Muscle of back (tissue), 13 donors: ENCODE data around the gene MAP6. TPM values are rescaled to one million over a fixed set of nuclear protein-coding genes. Genes with fewer than 3 reads are reported as not detected.
"Not testable (repeated sequence)": the region's sequence is repeated elsewhere in the genome, so short reads cannot be mapped to it uniquely, and the experiment has no call there.

ENCODE experiments used
- DNase-seq, 3 donors: peaks; one replicate each; pipeline versions ENCODE4 v3.0.0 to v3.0.0-alpha.2; 2013
- long read RNA-seq, 9 donors: transcript quantifications; one replicate each; lab custom pipeline, GENCODE V29; 2026
- polyA plus RNA-seq, 10 donors: library from polyadenylated mRNA; unstranded; fragments of 120-200 nt; gene quantifications; one replicate each; pipeline ENCODE4 v1.2.1, GENCODE V29; 2013; ENCODE audit not compliant: insufficient read length in 10 of 10

The MAP6 gene
- polyA plus RNA-seq: 10 to 100 TPM in 7 of 10 donors, 1 to 10 TPM in 3; 6.9 to 16.2 (median 11.5) TPM
- long read RNA-seq, donor 1, full-length matches to known transcripts: 3 of 9 reads
- long read RNA-seq, donor 1, partial matches to known transcripts: 6 of 9 reads
- long read RNA-seq, donor 1, other reads (novel, unspliced or antisense): 0 of 9 reads
- long read RNA-seq, donor 2, full-length matches to known transcripts: 3 of 3 reads
- long read RNA-seq, donor 2, partial matches to known transcripts: 0 of 3 reads
- long read RNA-seq, donor 2, other reads (novel, unspliced or antisense): 0 of 3 reads
- long read RNA-seq, donor 3: 0 reads
- long read RNA-seq, donor 4: 0 reads
- long read RNA-seq, donor 5: 0 reads
- long read RNA-seq, donor 6, partial matches to known transcripts: 0 of 2 reads
- long read RNA-seq, donor 6, other reads (novel, unspliced or antisense): 0 of 2 reads
- long read RNA-seq, donor 7, full-length matches to known transcripts: 2 of 2 reads
- long read RNA-seq, donor 7, partial matches to known transcripts: 0 of 2 reads
- long read RNA-seq, donor 7, other reads (novel, unspliced or antisense): 0 of 2 reads
- long read RNA-seq, donor 8: 0 reads
- long read RNA-seq, donor 9, partial matches to known transcripts: 0 of 1 reads
- long read RNA-seq, donor 9, other reads (novel, unspliced or antisense): 0 of 1 reads

DNA sequence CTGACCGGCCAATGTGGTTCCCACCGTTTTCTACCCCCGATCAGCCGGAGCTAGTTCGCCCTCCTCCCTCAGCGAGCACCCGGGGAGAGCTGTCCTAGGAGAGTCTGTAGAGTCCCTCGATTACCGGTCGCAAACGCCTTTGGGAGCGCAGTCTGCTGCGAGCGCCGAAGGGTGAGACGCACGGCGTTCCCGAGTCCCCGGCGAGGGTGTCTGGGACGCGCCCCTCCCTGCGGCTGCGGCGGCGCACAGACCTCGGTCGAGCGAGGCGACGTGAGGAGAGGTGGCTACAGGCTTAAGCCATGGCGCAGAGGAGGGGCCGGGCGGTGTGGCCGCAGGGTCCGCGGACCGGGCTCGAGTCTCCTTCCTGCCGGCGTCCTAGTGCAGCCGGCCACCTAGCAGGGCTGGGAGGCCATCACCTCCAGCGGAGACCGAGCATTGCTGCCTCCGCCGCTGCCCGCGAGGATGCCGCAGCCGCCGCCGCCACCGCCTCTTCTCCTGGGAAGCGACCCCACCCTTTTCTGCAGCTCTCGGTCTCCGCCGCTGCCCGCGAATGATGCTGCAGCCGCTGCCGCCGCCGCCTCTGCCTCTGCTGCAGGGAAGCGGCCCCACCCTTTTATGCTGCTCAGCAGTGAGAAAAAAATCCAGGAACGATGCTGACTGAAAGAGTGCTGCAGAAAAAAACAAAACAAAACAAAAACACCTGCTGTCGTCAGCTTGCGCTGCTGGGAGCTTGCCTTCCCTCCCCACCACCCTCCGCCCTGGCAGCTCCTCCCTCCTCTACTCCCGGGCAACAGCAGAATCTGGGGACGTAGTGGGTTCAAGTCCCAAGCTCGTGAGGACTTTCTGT is at the start of gene MAP6:
MAP6 (minus strand) TSS at position 588 of the 847 bp plus-strand sequence. CDS start 669 bp downstream, outside the sequence.
- DNase-seq: peak in 2 of 3 donors; percentile 12 to 71

DNA sequence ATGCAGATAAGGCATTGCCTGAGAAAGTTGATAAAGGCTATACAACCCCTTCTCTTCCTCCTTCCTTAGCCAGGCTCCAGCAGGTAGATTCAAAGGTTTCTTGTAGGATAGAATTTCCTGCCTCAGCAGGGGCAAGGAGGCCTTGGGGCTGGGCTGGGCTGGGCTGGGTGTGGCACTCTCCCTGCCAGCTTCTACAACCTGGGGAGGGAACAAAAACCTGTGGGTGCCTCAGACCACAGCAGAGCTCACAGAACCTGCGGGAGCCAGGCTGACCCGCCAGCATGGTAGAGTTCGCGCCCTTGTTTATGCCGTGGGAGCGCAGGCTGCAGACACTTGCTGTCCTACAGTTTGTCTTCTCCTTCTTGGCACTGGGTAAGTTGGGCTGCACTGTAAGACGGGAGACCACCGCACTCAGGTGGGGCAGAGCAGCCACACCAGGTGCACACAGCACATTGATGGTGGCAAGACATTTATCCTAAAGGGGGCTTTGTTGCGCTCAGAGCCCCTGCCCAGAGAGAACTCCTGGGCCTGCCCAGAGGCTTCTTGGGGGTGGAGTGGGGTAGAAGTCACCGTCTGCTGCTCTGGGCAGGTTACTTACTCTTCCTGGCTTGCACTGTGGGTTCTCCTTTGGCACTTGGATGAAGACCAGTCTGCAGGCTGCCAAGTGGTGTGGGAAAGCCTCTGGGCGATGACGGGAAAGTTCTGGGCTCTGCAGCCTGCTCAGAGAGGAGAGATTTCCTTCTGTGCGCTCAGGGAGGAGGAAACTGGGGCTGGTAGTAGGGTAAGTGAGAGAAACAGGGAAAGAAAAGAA is 49.0 kb upstream of the MAP6 start, which contains the start of gene MOGAT2:
MOGAT2 (plus strand) TSS at position 231 of the 811 bp plus-strand sequence; CDS start at position 282, 51 bp downstream.
- no peak for DNase-seq

DNA sequence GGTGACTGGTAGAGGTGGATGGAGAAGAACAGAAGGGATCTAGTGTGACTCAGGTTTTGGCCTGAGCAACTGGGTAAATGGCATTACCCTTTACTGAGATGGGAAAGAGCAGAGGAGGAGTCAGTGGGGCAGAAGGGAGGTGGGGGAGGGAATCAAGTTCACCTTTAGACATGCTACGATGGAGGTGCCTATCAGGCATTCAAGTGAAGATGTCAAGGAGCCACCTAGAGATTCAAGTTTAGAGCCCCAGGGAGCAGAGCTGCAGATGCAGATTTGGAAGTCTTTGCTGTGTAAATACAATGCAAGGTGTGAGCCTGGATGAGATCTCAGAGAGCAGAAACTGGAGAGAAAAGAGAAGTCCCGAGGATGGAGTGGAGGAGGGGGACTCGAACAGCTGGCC is 47.8 kb upstream of the MAP6 start:
- no peak for DNase-seq

DNA sequence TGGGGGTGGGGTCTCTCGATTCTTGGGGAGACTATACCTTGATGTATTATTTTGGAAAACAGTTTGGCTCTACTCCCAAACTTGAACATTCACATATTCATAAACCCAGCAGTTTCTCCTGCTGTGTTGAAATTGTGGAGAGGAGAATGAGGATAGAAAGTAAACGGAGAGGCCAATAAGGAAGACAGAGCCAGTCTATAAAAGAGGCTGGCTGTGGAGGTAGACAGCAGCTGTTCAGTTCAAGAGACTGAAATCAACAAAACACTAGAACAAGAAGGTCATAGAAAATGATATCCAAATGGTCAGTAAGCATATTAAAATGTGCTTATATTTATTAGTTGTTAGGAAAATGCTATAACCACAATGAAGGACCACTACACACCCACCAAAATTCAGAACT is 46.9 kb upstream of the MAP6 start:
- DNase-seq: no peak

DNA sequence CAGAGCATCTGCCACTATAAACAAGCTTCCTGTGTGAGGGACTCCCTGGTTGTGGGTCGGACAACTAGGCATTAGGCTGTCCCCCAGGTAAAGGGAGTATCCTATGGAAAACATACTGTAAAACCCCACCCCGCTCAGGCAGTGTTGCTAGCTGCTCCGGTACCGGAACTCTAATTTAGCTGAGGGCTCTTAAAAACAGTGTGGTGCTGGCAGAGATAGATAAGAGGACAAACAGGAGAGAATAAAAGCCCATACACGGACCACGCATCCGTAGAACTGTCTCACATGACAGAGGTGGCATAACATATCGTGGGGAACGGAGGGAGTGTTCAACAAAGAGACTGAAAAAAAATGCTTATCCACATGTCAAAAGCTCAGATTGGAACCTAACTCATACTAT is 45.4 kb upstream of the MAP6 start:
- DNase-seq: no peak

DNA sequence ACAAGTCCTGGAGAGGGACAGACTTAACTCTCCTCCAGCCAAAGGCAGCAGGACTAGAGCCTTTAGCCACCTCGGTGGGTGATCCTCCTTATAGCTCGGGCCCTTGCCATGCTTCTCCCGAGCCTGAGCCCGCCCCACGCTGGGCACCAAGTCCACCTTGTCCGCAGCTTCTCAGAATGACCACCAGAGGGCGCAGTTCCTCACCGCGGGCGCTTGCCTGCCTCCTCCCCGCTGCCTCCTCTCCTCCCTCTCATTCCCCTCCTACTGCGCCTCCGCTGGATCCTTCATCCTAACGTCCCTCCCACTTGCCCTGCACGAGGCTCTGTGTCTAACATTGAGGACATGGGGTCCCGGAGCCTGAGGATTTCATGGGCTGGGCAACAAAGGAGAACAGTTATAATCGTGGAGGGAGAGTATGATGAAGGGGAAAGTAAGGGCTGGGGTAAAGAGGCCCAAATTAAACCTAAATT is 37.5 kb upstream of the MAP6 start:
- peak; percentile 48 to 77 (median 65) for DNase-seq

DNA sequence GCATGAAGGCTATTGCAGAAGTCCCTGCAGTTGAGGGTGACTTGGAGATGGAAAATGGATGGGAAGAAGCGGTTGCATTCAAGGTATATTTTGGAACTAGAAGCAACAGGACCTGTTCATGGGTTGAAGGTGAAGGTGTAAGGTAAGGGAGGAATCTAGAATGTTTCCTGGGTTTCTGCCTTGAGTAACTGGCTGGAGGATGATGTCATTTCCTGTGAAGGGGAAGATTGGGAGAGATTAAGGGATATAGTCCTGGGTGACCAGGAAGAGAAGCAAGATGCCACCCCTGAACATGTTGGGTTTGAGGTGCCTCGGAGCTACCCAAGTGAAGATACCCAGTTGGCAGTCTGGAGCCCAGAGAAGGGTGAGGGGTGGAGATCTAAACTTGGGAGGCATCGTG is 36.7 kb upstream of the MAP6 start:
- DNase-seq: no peak

DNA sequence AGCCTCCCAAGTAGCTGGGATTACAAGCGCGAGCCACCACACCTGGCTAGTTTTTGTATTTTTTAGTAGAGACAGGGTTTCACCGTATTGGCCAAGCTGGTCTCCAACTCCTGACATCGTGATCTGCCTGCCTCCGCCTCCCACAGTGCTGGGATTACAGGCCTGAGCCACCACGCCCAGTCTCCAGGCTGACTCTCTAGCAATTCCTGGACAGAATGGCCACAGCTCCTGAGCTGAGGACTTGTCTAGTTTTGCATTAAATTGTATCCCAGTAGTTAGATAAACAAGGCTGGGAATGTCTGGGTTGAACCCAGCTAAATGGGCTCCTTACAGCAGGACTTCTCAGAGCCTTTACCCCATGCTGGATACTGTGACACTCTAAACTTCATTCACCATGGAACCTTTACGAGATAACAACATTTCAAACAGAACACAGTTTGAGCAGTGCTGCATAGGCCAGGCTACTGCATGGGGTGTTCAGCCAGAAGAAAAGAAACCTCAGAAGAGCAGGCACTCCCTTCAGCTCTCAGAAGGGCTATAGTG is 34.9 kb upstream of the MAP6 start:
- DNase-seq: no peak

DNA sequence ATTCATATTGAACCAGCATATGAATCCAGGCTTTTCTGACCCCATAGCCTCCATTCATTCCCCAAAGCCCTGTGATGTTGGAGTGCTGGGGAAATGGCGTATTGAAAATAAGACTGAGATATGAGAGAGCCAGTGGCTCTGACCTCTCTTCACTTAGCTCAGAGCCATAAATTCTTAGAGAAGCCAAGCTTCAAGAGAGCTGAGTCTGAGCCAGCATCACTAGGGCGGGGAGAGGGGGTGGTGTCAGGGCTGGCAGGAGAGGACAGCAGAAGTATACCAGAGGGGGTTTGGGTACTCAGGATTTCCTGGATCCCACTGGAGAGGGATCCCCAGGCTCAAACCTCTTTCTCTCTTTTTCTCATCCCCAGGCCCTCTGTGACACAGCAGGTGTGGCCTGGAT is 32.1 kb upstream of the MAP6 start:
- peak in 1 of 3 donors; percentile 25 for DNase-seq

DNA sequence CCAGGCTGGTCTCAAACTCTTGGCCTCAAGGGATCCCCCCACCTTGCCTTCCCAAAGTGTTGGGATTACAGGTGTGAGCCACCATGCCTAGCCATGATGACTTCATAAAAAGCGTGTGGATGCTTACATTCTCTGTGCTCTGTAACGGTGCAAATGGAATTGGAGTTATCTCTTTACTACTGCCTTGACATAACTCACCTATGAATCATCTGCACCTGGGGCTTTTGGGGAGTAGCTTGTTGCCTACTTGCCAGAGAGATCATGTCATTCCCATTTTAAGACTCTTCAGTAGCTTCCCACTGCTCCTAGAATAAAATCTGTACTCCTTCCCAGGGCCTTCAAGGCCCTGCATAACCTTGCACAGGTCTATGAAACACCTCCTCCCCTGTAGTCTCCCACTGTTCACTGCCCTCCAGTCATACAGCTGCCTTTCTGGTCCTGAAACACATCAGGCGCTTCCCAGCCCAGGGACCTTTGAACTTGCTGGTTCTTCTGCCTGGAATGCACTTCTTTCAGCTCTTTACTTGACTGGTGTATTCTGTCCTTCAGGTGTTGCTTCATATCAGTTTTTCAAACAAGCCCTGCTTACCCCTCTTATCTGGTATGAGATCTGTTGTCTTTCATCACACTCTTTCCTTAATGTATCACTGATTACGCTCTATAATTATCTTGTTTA is 29.2 kb upstream of the MAP6 start:
- DNase-seq: no peak

DNA sequence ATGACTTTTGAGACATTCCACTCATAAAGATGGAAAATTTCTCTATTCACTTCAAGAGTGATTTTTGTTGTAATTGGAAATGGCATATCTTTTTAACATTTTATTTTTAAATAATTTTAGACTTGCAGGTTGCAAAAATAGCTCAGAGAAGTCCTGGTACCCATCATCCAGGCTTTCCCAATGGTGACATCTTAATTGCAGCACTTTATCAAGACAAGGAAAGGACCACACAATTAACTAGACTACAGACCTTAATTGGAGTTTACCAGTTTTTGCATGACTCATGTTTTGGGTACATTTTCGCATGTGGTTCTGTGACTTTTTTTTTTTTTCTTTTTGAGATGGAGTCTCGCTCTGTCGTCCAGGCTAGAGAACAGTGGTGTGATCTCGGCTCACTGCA is 23.0 kb upstream of the MAP6 start:
- DNase-seq: no peak

DNA sequence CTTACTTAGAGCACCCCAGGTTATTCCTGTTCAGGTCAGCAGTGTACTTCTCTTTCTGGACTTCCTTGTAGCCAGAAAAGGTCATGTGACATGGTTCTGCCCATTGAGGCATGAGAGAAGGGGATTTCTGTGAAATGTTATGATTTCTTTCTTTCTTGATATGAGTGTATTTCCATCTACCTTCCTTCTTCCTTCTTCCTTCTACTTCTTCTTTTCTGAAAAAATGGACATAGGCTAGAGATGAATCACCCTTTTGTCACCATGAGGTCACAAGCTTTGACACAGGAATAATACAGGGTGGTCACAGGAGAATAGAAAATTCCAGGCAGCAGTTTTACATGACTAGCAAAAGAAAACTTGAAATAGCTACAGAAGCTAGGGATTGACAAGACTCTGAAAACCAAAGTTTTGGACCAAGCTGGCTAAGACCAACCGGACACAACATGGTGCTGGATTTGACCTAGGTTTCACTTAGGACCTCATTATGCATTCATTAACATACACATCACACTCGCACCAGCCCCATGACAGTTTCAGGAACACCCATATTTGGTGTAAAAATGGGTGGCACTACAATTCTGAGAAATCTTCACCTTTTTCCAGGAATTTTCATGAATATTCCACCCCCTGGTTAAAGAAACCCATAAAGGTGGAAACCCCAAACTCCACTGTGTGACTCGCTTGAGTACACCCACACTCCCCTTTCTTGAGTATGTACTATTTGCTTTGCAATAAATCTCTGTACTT is 21.2 kb upstream of the MAP6 start:
- DNase-seq: no peak

DNA sequence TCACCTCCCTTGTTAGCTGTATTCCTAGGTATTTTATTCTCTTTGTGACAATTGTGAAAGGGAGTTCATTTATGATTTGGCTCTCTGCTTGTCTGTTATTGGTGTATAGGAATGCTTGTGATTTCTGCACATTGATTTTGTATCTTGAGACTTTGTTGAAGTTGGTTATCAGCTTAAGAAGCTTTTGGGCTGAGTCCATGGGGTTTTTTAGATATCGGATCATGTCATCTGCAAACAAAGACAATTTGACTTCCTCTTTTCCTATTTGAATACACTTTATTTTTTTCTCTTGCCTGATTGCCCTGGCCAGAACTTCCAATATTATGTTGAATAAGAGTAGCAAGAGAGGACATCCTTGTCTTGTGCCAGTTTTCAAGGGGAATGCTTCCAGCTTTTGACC is 15.0 kb upstream of the MAP6 start:
- DNase-seq: not testable (repeated sequence)

DNA sequence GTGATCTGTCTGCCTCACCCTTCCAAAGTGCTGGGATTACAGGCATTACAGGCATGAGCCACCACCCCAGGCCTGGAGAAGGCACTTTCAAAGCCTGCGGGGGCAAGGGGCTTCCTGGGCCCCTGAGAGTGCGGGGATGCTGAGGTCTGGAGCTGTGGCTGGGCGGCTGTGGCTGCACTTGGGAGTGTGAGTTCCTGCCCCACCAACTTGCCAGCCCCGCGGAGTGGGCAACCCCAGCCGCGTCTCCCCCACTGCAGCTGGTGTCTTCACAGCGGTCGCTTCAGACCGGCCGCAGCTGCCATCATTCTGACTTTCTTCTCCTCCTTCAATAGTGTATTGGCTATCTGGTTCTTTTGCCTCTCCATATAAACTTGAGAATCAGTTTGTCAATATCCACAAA is 10.7 kb upstream of the MAP6 start:
- no peak for DNase-seq

DNA sequence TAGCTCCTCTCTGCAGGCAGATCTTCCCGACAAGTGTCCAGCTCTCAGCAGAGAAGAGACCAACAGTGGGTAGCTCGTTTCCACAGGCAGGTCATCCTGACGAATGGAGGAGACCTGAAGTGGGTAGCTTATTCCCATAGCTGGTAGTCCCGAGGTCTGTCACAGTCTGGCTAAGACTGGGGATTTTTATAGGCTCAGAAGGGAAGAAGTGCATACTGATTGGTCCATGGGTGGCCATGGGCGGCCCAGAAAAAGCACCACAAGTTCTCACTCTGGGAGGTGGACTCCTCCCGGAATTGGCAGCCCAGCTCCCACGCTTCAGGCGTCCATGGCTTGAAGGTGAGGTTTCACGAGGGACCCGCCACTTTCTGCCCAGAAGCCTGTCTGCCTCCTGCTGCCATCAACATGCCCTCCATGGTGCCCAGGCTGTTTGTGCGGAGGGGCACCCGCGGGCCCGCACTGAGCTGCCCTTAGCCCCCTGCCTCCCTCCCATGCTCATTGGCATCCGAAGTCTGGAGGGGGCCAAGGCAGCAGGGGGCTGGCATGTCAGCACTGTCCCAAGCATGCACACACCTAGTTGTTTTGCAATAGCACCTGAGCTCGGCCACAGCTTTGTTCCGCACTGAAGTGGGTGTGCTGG is 9.9 kb upstream of the MAP6 start:
- no peak for DNase-seq

DNA sequence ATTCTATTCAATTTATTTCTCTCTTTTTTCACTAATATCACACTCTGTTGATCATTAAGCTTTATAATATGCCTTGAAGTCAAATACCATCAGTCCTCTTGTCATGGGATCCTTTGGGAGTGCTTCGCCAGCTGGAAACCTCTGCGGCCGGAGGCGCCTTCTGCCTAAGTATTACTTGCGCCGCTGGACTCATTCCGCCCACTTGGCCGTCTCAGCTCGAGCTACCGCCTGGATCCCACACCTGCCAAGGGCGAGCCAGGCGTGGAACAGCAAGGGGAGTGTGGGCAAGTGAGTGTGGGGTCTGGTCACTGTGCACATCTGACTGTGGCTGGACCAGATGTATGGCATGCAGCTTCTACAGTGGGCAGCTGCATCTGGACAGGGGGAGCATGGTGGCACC is 9.1 kb upstream of the MAP6 start:
- no peak for DNase-seq

DNA sequence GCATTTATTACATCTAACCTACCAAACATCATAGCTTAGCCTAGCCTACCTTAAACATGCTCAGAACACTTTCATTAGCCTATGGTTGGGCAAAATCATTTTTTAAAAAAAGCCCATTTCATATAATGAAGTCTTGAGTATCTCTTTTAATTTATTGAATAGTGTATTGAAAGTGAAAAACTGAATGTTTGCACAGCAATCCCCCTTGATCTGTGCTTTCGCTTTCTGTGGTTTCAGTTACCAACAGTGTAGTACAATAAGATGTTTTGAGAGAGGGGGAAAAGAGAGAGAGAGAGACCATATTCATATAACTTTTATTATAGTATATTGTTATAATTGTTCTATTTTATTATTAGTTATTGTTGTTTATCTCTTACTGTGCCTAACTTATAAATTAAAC is 8.4 kb upstream of the MAP6 start:
- no peak for DNase-seq

DNA sequence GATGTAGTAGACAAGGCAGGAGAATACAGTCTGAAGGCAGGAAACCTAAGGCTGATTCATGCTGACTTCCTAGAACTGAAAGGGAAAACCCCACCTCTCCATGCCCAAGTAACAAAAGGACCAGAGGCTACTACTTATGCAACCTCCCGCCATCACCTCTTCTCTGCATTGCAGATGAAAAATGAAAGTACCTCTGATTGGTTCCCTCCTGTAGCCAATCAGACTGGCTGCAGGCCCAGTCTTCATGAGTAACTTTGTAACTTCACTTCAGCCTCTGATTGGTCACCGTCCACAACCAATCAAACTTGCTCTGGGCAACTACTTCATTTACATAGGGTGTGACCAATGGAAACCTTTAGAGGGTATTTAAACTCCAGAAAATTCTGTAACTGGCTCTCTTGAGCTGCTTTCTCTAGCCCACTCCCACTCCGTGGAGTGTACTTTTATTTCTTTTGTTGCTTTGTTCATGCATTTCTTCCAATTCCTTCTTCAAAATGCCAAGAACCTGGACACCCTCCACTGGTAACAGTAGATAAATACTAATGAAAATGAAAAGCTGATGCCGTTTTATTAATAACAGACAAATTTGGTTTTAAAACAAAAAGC is 5.2 kb upstream of the MAP6 start:
- DNase-seq: no peak
